ENCODE results near the gene PROM1.

GRCh38 chr4:16027626-16028025 lies 56.2 kb downstream of the PROM1 start:
- TF ChIP-seq CTCF (IDR thresholded peaks at IDR 0.05; ENCODE audit: poor library complexity), result no peak
- no peak for TF ChIP-seq EZH2 (IDR thresholded peaks at IDR 0.05; ENCODE audit: borderline replicate concordance)
- no peak for TF ChIP-seq EZH2phosphoT487 (IDR thresholded peaks at IDR 0.05; ENCODE audit: low read depth, severe bottlenecking, unreplicated experiment)
